Islet precursor cell (in vitro differentiated cells): ENCODE measurements around the gene TGFBR1.

Experiments
- DNase-seq: peaks from one replicate; pipeline ENCODE4 v3.0.0-alpha.2; 2018

TGFBR1 gene

GRCh38 chr9:99138424-99139284 lies 33.7 kb downstream of the TGFBR1 start:
- DNase-seq: no peak

DNA sequence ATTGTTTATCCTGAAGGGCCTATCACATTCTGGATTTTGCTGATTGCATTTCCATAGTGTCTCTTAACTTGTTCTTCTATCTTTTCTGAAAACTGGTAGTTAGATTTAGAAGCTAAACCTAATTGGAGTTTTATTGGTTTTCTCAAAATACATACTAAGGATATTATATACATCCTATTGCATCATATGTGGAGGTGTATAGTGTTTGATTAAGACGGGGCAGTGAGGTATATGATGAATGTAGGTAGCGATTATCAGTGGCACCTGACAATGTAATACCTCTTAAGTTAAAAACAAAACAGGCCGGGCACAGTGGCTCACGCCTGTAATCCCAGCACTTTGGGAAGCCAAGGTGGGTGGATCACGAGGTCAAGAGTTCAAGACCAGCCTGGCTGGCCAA lies 35.0 kb downstream of the TGFBR1 start:
- DNase-seq: no peak

DNA sequence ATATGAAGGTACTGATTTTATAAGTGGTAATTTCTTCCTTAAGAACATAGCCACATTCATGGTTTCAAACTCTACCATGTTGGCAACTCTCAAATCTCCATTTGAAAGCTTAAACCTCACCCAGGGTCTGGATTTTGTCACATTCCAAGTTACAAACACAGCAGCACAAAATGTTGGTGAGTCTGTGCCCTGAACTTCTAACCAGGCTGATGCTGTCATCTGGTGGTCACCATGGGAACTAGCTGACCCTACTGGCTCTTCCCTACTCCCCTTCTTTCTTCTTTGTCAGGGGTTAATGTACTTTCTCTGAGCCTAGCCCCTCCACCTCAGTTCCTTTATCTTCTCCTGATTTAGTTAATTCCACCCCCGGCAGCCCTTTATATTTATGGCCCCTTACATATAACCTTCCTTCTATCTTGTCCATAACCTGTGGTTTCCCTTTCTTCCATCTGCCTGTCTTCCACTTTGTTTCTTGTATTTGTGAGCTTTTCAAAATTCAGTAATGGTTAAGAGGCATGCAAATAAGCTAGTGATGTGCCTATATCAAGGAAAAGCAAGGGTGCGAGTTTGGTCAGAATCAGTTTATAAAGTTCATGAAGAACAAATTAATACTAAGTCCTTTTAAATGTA lies 35.9 kb downstream of the TGFBR1 start:
- peak; percentile 74 for DNase-seq

- DNase-seq: no peak
Observed at GRCh38 chr9:99141849-99142248, 36.9 kb downstream of the TGFBR1 start.

DNA sequence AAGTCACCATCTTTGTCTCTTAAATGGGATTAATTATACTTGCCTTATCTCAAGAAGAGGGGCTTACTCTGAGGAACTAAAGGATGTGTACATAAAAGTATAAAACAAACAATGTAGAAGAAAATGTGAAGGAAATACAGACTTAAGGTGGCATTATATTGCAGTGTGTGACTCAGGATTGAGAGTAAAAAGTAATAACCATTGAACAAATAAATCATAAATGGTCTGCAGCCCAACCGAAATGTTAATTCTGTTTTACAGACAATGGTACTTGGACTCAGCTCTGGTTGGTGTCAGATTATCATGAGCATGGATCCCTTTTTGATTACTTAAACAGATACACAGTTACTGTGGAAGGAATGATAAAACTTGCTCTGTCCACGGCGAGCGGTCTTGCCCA lies 37.4 kb downstream of the TGFBR1 start:
- no peak for DNase-seq

GRCh38 chr9:99143655-99144054 lies 38.7 kb downstream of the TGFBR1 start:
- DNase-seq: no peak

- no peak for DNase-seq
Observed at GRCh38 chr9:99144966-99145365, 40.1 kb downstream of the TGFBR1 start.

GRCh38 chr9:99146574-99146973 lies 41.7 kb downstream of the TGFBR1 start:
- DNase-seq: no peak

DNA sequence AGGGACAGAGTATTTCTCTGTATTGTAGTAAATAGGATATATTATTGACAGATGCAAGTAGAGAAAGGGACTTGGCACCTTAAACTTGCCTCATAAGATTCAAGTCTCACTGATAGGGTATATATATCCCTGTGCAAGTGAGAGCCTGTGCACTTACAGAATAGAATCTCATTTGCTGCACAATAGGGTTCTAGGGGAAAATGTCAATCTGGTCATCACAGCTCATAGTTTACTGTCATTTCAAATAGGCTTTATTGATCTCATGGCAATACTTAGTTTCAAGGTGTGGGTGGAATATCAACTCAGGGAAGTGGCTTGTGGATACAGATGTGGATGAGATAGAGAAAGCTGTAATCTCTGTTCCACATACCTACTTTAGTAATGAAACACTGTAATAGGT lies 42.3 kb downstream of the TGFBR1 start:
- no peak for DNase-seq

- DNase-seq: no peak
Observed at GRCh38 chr9:99150451-99151171, 45.7 kb downstream of the TGFBR1 start.

GRCh38 chr9:99154356-99154755 lies 49.4 kb downstream of the TGFBR1 start:
- DNase-seq: no peak

- DNase-seq: no peak
Observed at GRCh38 chr9:99155736-99156135, 50.8 kb downstream of the TGFBR1 start.

DNA sequence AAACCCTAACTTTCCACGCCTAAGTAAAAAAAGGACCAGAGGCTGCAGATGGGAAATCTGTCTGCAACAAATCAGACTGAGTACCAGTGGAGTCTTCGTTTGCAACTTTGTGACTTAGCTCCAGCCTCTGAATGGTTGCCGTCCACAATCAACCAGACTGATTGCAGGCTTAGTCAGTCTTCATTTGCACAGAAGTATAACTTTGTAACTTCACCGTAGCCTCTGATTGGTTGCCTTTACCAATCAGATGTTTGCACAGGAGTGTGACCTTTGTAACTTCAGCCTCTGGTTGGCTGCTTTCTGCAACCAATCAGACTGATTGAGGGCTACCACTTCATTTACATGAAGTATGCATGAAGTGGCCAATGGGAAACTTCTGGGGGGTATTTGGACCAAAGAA lies 53.7 kb downstream of the TGFBR1 start:
- no peak for DNase-seq

- DNase-seq: no peak
Observed at GRCh38 chr9:99160173-99160572, 55.3 kb downstream of the TGFBR1 start.

DNA sequence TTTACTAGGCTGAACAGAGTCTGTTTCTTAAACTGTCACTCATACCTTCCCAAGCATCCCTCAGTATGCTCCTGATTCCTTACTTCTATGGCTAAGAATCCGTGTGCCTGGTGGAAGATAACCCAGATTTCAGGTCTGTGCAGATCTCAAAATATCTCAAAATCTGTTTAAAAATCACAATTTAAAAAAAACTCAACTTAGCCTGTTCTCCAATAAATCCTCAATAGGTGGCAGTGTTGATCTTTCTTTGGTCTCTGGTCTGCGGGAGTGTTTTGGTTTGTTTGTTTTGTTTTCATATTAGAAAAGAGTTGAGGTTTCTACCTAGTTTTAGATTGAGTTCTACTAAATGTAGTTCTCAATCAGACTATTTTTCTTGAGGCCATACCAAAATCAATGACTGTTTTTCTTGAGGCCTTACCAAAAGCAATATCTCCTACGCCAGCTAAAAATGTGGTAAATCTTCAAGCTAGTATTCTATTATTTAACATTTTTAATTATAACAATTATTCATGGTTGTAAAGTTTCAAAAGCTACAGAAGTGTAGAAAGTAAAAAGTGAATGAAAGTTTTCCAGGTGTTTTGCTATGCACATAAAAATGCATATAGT lies 57.9 kb downstream of the TGFBR1 start:
- DNase-seq: no peak

- DNase-seq: no peak
Observed at GRCh38 chr9:99166149-99166548, 61.2 kb downstream of the TGFBR1 start.

- no peak for DNase-seq
Observed at GRCh38 chr9:99167119-99167518, 62.2 kb downstream of the TGFBR1 start.

DNA sequence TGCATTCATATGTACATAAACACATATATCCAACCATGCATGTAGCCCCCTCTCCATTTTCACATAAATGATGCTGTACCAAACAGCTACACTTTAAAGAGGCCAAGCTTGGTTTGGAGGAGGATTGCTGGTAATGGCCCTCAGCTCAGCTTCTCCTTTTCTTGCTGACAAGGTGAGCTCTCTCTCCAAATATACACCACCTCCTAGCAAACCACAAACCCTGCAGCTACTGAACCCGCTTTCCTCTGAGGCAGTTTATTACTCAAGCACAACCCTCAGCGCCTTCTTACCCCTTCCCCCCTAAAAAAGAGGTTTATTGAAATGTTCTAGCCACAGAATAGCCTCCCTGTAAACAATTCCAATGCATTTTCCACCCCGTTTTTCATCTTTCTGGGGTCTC lies 62.8 kb downstream of the TGFBR1 start:
- DNase-seq: no peak

GRCh38 chr9:99169086-99169485 lies 64.2 kb downstream of the TGFBR1 start:
- no peak for DNase-seq

DNA sequence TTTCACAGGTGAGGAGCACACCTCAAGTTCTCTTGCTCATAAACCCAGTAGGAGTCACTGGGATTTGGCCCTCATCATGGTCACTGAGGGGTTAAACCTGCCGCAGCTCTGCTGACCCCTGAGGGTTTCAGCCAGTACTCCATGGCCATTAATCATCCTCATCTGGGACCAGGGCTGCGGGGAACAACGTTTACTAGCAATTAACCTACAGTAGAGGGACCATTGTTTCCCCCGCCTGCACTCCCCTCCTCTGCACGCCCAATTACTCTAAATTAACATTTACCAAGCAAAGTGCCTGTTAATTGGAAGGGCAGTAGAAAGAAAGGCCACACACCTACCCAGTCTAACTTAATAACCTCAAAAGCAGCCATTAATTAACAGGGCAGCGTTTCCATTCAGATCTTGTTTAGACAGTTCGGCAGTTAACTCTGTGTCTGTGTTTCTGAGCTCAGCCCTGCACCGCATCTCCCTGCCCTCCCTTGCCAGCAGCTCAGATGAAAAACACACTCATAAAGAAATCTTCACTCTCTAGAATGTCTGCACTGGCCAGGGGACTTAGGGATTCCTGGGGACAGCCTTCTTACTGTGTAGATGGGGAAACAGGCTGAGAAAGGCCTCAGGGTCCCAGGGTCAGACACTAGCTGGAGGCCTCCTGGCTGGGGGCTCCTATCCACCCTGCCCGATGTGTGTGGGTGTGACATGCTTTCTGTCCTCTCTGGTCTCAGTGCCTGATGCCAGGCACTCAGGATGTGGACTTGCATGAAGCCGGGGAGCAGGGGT lies 65.3 kb downstream of the TGFBR1 start:
- peak; percentile 90 for DNase-seq

- DNase-seq: no peak
Observed at GRCh38 chr9:99171225-99172123, 66.6 kb downstream of the TGFBR1 start.
